Prostate gland (tissue), 2 donors: ENCODE data around the gene FHOD3. TPM values are rescaled to one million over a fixed set of nuclear protein-coding genes. Genes with fewer than 3 reads are reported as not detected.

Experiments
- DNase-seq: peaks from one replicate; pipeline ENCODE4 v3.0.0-alpha.2; 2019; ENCODE audit warnings: low spot score
- H3K27ac ChIP-seq, 2 donors: fragments of 200-600 bp; sonication (generic); 2 replicates each; pipeline ENCODE4 v1.5.1; 2017 to 2019
- H3K27me3 ChIP-seq: fragments of 200-600 bp; sonication (generic); replicated peaks from 2 replicates; pipeline ENCODE4 v1.5.1; 2019; ENCODE audit not compliant: insufficient read depth
- H3K36me3 ChIP-seq, 2 donors: fragments of 200-600 bp; sonication (generic); 1 replicate in 1 of 2; 2 replicates in 1 of 2; pipeline versions ENCODE4 v1.5.1 to v1.8.1; 2017 to 2019
- H3K4me1 ChIP-seq: fragments of 200-600 bp; sonication (generic); replicated peaks from 2 replicates; pipeline ENCODE4 v1.5.1; 2019
- H3K4me3 ChIP-seq, 2 donors: fragments of 200-600 bp; sonication (generic); 2 replicates each; pipeline ENCODE4 v1.5.1; 2017 to 2019
- H3K9me3 ChIP-seq: fragments of 200-600 bp; sonication (generic); 2 replicates; pipeline ENCODE4 v1.5.1; 2017
- CTCF ChIP-seq, 4 experiments: fragments of 200-600 bp in 2 of 4; fragments of 450-650 bp in 2 of 4; sonication (generic) in 2 of 4; IDR thresholded peaks; 1 replicate in 3 of 4; 2 replicates in 1 of 4; pipeline ENCODE4 v1.5.1; 2016 to 2019; ENCODE audit warnings: antibody characterized with exemption in 4 of 4, mild to moderate bottlenecking in 2 of 4, moderate library complexity in 2 of 4
- POLR2A ChIP-seq: fragments of 450-650 bp; IDR thresholded peaks from one replicate; pipeline ENCODE4 v1.6.1; 2016; ENCODE audit warnings: antibody characterized with exemption, mild to moderate bottlenecking
- POLR2AphosphoS5 ChIP-seq: sonication (generic); formaldehyde crosslinking; IDR thresholded peaks from one replicate; pipeline ENCODE4 v1.6.1; 2017; ENCODE audit warnings: antibody characterized with exemption
- WGBS: methylation state at CpG from one replicate; pipeline ENCODE4 v1.1.5; 2018; 5-methylcytosine and 5-hydroxymethylcytosine counted together
- intact Hi-C: fragments of 100-400 bp; cut with DNase I; formaldehyde crosslinking; loops from one replicate; pipeline ENCODE4 v1.14.2; 2022
- total RNA-seq, 2 donors: library from RNA; depleted of rRNA; stranded (reverse); fragments of >200 nt; gene quantifications; one replicate each; pipeline ENCODE4 v1.1.0, GENCODE V29; 2016

Gene FHOD3
- total RNA-seq, 2 donors from 2014 or later = 25.1 to 52.5 TPM

GRCh38 chr18:36374262-36374661, 76.7 kb downstream of the FHOD3 start:
- no peak overlapping the region for H3K27ac ChIP-seq

GRCh38 chr18:36375118-36375517, 77.6 kb downstream of the FHOD3 start:
- DNase-seq = no peak
- no peaks in the 10 kb centered on the region for H3K27me3 ChIP-seq
- no peak for TF ChIP-seq POLR2A
- no peak for TF ChIP-seq POLR2AphosphoS5
- TF ChIP-seq CTCF (IDR thresholded peaks at IDR 0.05) = no peak
- H3K27ac ChIP-seq = no peak overlapping the region
- WGBS = 86% methylated on average over 5 of the region's 5 CpGs
- H3K4me1 ChIP-seq = no peaks in the 10 kb centered on the region
- intact Hi-C loops = loop anchor here (10.0 kb wide), 1 partner anchor 190 kb away; no protein-coding TSS in a partner anchor
- H3K4me3 ChIP-seq = no peak overlapping the region
- H3K36me3 ChIP-seq = no peaks in the 10 kb centered on the region
- H3K9me3 ChIP-seq = no peaks in the 10 kb centered on the region

More at GRCh38 chr18:36374262-36374661, 76.7 kb downstream of the FHOD3 start:
- no peak for TF ChIP-seq POLR2A
- TF ChIP-seq CTCF (IDR thresholded peaks at IDR 0.05) = no peak
- no peak for TF ChIP-seq POLR2AphosphoS5
- Histone ChIP-seq H3K27me3 (no peaks in the 10 kb centered on the region), H3K4me1 (no peaks in the 10 kb centered on the region), H3K9me3 (no peaks in the 10 kb centered on the region), H3K4me3 (no peak overlapping the region), H3K36me3 (no peaks in the 10 kb centered on the region)
- WGBS = 82% methylated on average over 3 of the region's 3 CpGs
- DNase-seq = no peak
- intact Hi-C loops = loop anchor here (10.0 kb wide), 1 partner anchor 191 kb away; no protein-coding TSS in a partner anchor

- H3K9me3 ChIP-seq = no peaks in the 10 kb centered on the region
- WGBS = 95% methylated on average over 1 of the region's 1 CpG
- H3K27me3 ChIP-seq = no peaks in the 10 kb centered on the region
- no peak for DNase-seq
- no peak for TF ChIP-seq CTCF (IDR thresholded peaks at IDR 0.05)
- H3K4me3 ChIP-seq = no peak overlapping the region
- no peaks in the 10 kb centered on the region for H3K4me1 ChIP-seq
- H3K36me3 ChIP-seq = no peaks in the 10 kb centered on the region
- intact Hi-C loops = loop anchor here (10.0 kb wide), 1 partner anchor 188 kb away; no protein-coding TSS in a partner anchor
- no peak overlapping the region for H3K27ac ChIP-seq
Observed at GRCh38 chr18:36376361-36376760, 78.8 kb downstream of the FHOD3 start.

DNA sequence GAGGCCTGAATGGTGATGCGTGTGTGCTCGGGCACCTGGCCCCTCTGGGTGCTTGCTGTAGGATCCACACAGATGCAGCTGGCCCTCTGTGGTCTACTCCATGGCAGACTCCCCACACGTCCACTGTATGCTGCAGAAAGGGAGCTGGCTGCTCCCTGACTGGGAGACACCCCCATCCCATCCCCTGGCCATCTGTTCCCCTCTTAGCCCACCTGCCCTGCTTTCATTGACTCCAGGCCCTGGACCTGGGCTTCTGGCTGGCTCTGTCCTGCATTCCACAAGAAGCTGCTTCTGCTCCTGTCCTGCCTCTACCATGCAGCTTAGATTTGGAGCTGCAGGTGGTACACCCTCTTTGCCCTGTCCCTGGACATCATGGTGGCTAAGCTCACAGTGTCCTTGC, 80.1 kb downstream of the FHOD3 start:
- Histone ChIP-seq H3K4me3 (no peak overlapping the region), H3K4me1 (no peaks in the 10 kb centered on the region), H3K9me3 (no peaks in the 10 kb centered on the region), H3K27ac (no peak overlapping the region), H3K27me3 (no peaks in the 10 kb centered on the region), H3K36me3 (no peaks in the 10 kb centered on the region)
- no peak for TF ChIP-seq POLR2A
- TF ChIP-seq POLR2AphosphoS5 = no peak
- TF ChIP-seq CTCF (IDR thresholded peaks at IDR 0.05) = no peak
- intact Hi-C loops = loop anchor here (10.0 kb wide), 1 partner anchor 187 kb away; no protein-coding TSS in a partner anchor
- no peak for DNase-seq
- WGBS = 95% methylated on average over 3 of the region's 3 CpGs

- Histone ChIP-seq H3K36me3 (no peaks in the 10 kb centered on the region), H3K4me1 (no peaks in the 10 kb centered on the region), H3K4me3 (no peak overlapping the region), H3K27me3 (no peaks in the 10 kb centered on the region), H3K9me3 (no peaks in the 10 kb centered on the region), H3K27ac (no peak overlapping the region)
- WGBS = 52% methylated on average over 2 of the region's 2 CpGs
- TF ChIP-seq POLR2AphosphoS5 = no peak
- no peak for TF ChIP-seq POLR2A
- TF ChIP-seq CTCF (IDR thresholded peaks at IDR 0.05) = no peak
- intact Hi-C loops = loop anchor here (10.0 kb wide), 1 partner anchor 187 kb away; no protein-coding TSS in a partner anchor
- no peak for DNase-seq
Observed at GRCh38 chr18:36378205-36378604, 80.7 kb downstream of the FHOD3 start.
